GM12878 (cell line): ENCODE data around the gene SF1. TPM values are rescaled to one million over a fixed set of nuclear protein-coding genes. Genes with fewer than 3 reads are reported as not detected.

Experiments used
- BCL11A ChIP-seq: IDR thresholded peaks from 2 replicates; pipeline ENCODE4 v1.6.1; 2011; ENCODE audit warnings: low read depth, low read length
- CUX1 ChIP-seq: IDR thresholded peaks from 2 replicates; pipeline ENCODE4 v1.6.1; 2012; ENCODE audit warnings: improper control_type of control experiment, low read depth, low read length; ENCODE audit not compliant: insufficient replicate concordance
- DPF2 ChIP-seq: fragments of 450-650 bp; IDR thresholded peaks from 2 replicates; pipeline ENCODE4 v1.6.1; 2017; ENCODE audit warnings: mild to moderate bottlenecking
- FOXM1 ChIP-seq: IDR thresholded peaks from 2 replicates; pipeline ENCODE4 v1.6.1; 2012; ENCODE audit warnings: low read depth, mild to moderate bottlenecking, inconsistent platforms, low read length, moderate library complexity
- NRF1 ChIP-seq: conservative IDR thresholded peaks from 2 replicates; pipeline ENCODE4 v1.6.1; 2011; ENCODE audit warnings: mild to moderate bottlenecking, low read depth, low read length, improper control_type of control experiment
- SREBF2 ChIP-seq: IDR thresholded peaks from 2 replicates; pipeline ENCODE4 v1.6.1; 2012; ENCODE audit warnings: mild to moderate bottlenecking, low read length
- ZBTB4 ChIP-seq: fragments of 450-650 bp; formaldehyde crosslinking; IDR thresholded peaks from 2 replicates; pipeline ENCODE4 v1.4.0; 2022; ENCODE audit warnings: mild to moderate bottlenecking, moderate library complexity
- ZBTB40 ChIP-seq: fragments of 450-650 bp; IDR thresholded peaks from 2 replicates; pipeline ENCODE4 v1.6.1; 2016; ENCODE audit warnings: mild to moderate bottlenecking, moderate library complexity, borderline replicate concordance
- ZNF274 ChIP-seq: IDR thresholded peaks from one replicate; pipeline ENCODE4 v1.8.0; 2011; ENCODE audit not compliant: insufficient read length, insufficient read depth
- polyA plus RNA-seq, 11 experiments: library from polyadenylated mRNA; depleted of rRNA in 4 of 11; unstranded in 6 of 11; stranded (reverse) in 5 of 11; fragments of >200 nt; fragmentation: Nextera tagmentation in 4 of 11; fragmentation: Illumina TruSeq in 1 of 11; extraction: Ambion mirVana in 4 of 11; extraction: Trizol in 1 of 11; gene quantifications; 1 replicate in 1 of 11; 2 replicates in 10 of 11; pipeline versions ENCODE4 v1.2.1 to v1.2.3, GENCODE V29; 2011 to 2016; ENCODE audit warnings: inconsistent platforms in 2 of 11, missing spikeins in 2 of 11, low read depth in 1 of 11
- total RNA-seq, 4 experiments: library from RNA; depleted of rRNA in 3 of 4; stranded (reverse); fragments of >200 nt in 3 of 4; fragmentation: Illumina TruSeq in 1 of 4; extraction: Trizol in 1 of 4; gene quantifications; 2 replicates each; pipeline versions ENCODE4 v1.2.1 to v1.2.3, GENCODE V29; 2013 to 2021

Gene SF1
- total and polyA plus RNA-seq, 10 of the 15 experiments (the other 5 are each of a cell fraction or from before 2014, with no cell fraction given), result 13.6 to 337 (median 103) TPM

- TF ChIP-seq ZBTB4 (CRISPR knock-in tag) (no peak), SREBF2 (no peak), CUX1 (no peak), NRF1 (no peak), DPF2 (peak; percentile 60), BCL11A (no peak), ZNF274 (no peak), ZBTB40 (0 out of 2 replicates have a peak, but pooled peaks have one; percentile 11), FOXM1 (no peak)
Measured at GRCh38 chr11:64742087-64742888, 36.1 kb downstream of the SF1 start (continued).
